Kasumi-1 (cell line): ENCODE data around the gene GPR156.
A peak's percentile ranks its signal among the peaks of the same experiment; 100 is the strongest.
"Not testable (repeated sequence)": the region's sequence is repeated elsewhere in the genome, so short reads cannot be mapped to it uniquely, and the experiment has no call there.

ENCODE experiments used
- DNase-seq, 2 experiments: peaks; one replicate each; lab custom pipeline; 2025; lab: John Stamatoyannopoulos, UW

Gene GPR156

GRCh38 chr3:120284747-120285507 is at the start of gene GPR156:
Gene GPR156, minus strand, starts transcription at chr3:120285222. Its CDS starts 41,124 bp downstream, at chr3:120244098.
- DNase-seq: peak; percentile 33 to 34

GRCh38 chr3:120332646-120333045 is 47.6 kb upstream of the GPR156 start:
- DNase-seq: no peak

- DNase-seq: no peak
These were observed 46.1 kb upstream of the GPR156 start for GRCh38 chr3:120331076-120331475.

- no peak for DNase-seq
These were observed 41.8 kb upstream of the GPR156 start for GRCh38 chr3:120326784-120327183.

- no peak for DNase-seq
These were observed 39.2 kb upstream of the GPR156 start for GRCh38 chr3:120324190-120324589.

DNA sequence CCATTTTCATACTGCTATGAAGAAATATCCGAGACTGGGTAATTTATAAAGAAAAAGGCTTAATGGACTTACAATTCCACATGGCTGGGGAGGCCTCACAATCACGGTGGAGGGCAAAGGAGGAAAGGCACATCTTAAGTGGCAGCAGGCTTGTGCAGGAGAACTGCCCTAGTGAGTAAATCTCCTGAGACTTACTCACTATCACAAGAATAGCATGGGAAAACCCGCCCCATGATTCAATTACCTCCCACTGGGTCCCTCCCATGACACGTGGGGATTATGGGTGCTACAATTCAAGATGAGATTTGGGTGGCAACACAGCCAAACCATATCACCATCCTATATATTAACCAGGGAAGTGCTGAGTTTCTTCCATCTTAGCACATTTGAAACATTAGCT is 38.7 kb upstream of the GPR156 start:
- DNase-seq: not testable (repeated sequence)

GRCh38 chr3:120311863-120312794 is 27.1 kb upstream of the GPR156 start:
- DNase-seq: no peak

DNA sequence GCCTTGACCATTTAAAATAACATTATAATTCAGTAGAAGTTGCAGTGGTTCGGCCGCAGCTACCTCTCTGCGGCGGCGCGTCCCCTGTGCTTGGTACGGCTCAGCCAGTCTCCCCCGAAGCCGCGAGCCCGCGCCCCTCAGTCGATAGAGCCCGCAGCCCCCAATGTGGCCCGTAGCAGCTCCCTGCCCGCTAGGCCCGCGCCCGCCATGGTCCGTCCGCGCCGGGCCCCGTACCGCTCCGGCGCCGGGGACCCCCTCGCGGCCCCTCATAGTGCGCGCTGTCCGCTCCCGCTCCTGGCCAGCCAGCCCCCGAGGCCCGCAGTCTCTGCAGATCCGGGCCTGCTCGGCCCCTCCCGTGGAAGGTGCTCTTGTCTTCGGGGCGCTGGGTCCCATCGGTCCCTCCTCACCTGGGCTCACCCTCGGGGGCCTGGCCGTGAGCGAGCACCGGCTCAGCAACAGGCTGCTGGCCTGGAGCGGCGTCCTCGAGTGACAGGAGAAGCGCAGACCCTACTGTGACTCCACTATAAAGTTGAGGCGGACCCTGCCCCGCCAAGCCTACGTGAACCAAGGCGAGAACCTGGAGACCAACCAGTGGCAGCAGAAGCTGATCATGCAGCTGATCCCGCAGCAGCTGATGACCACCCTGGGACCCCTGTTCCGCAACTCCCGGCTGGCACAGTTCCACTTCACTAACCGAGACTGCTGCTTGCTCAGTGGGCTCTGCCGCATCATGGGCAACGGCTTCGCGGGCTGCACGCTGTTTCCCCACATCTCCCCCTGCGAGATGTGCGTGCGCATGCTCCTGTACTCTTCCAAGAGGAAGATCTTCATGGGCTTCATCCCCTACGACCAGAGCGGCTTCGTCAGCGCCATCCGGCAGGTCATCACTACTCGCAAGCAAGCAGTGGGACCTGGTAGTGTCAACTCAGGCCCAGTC is 21.8 kb upstream of the GPR156 start:
- no peak for DNase-seq

DNA sequence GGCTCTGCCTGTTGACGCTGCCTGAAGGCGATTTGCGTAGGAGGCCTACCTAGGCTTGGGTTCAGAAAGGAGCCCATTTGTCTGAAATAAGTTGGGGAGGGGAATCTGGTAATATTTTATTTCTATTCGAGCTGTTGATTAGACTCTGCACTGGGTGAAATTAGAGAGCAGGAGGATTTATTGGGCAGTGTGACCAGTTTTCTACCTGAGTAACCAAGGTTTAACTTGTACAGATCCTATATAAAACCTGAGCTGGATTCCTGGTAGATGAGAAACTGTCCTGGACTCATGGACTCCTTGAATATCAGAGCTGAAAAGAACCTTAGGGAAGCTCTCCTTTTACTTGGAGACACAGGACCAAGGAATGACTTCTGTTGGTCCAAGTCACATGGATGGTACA is 19.6 kb upstream of the GPR156 start:
- no peak for DNase-seq

- DNase-seq: no peak
These were observed 17.3 kb upstream of the GPR156 start for GRCh38 chr3:120302361-120302760.

GRCh38 chr3:120300971-120301370 is 15.9 kb upstream of the GPR156 start:
- no peak for DNase-seq

GRCh38 chr3:120299403-120299802 is 14.4 kb upstream of the GPR156 start:
- no peak for DNase-seq

GRCh38 chr3:120298996-120299395 is 14.0 kb upstream of the GPR156 start:
- DNase-seq: no peak

DNA sequence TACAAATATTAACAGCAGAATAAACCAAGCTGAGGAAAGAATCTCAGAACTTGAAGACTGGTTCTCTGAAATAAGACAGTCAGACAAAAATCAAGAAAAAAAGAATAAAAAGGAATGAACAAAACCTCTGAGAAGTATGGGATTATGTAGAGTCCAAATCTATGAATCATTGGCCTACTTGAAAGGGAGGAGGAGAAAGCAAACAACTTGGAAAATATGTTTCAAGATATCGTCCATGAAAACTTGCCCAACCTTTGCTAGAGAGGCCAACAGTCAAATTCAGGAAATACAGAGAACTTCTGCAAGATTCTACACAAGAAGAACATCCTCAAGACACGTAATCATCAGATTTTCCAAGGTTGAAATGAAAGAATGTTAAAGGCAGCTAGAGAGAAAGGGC is 6.5 kb upstream of the GPR156 start:
- DNase-seq: not testable (repeated sequence)

- no peak for DNase-seq
These were observed 4.6 kb upstream of the GPR156 start for GRCh38 chr3:120289636-120290035.

DNA sequence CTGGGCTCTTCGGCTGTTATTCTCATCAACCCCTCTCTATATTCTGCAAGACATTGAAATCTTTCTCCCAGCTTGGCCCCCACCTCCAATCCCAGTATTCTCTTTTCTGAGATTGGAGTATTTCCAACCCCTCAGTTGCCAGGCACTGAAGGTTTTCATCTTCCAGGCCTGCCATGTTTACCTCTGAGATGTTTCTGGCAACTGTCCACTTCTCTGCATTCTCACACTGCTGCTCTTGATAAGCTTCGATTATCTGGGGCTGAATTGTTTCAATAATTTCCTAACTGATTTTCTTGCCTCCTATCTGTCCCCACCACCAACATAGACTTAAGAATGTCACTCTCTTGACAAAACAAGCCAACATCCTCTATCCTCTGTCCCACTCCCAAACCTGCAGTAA is 1.4 kb upstream of the GPR156 start:
- DNase-seq: no peak

DNA sequence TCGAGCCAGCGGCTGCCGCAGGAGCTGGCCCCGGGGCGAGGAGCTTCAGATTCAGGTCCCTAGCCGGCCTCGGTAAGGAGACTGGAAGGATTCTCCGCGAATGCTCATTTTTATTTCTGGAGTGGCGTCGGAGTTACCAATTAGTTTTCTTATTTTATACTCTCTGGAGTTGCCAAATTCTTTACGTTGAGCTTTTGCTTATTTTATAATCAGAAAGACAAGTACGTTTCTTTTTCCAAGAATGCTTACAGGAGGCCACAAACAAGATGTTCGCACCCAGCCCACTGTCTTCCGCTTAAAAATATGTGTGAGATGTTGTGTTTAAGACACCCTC is 453 bp upstream of the GPR156 start:
- peak in 1 of 2 experiments; percentile 33 for DNase-seq

DNA sequence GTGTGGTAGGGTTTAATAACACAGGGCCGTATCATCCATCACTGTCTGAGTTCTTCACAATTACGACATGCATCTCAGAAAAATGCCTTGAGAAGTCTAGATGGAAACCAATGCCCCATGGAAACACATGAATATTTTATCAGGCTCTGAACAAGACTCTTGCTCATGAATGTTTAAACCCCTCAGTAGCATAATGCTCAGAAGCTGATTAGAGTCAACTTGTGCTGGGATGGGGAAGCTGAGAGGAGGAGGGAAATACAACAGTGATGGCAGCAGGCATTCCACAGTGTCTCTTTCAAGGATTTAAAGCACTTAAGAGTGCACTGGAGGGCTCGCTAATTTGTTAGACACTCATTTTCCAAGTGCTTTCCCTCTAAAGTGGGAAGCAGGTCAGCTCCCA is 3.8 kb downstream of the GPR156 start:
- DNase-seq: no peak

DNA sequence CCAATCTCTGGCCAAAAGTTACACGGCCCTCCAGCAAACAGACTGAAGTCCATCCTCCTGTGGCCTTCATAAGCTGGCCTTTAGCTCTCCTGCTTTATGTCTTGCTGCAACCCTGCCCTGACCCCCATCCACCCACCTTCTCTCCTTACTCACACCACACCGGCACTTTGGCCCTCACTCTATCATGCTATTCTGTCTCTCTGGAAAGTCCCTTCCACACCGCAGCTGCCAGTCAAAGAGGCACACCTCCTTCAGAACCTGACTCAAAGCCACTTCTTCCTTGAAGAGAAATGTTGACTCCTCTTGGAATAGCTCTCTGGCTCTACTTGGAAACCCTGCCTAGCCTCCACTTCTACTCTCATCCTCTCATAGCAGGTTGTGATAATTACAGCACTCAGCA is 4.5 kb downstream of the GPR156 start:
- DNase-seq: no peak

DNA sequence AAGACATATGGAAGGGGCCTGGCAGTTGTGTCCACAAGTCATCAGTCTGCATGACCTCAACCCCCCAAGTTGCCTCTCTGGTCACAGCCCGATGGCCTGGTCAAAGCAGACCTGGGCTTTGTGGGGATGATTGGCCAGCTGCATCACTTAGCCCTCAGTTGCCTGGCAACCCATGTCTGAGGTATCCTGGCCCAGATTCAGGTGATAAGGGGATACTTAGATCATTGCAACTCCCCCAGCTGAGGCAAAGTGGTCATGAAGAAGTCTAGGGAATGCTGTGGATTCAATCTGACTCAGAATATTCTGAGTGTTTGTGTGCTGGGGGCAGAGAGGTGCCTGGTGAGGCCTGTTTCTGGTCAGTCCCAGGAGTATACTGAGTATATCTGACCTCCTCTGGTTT is 5.0 kb downstream of the GPR156 start:
- no peak for DNase-seq

DNA sequence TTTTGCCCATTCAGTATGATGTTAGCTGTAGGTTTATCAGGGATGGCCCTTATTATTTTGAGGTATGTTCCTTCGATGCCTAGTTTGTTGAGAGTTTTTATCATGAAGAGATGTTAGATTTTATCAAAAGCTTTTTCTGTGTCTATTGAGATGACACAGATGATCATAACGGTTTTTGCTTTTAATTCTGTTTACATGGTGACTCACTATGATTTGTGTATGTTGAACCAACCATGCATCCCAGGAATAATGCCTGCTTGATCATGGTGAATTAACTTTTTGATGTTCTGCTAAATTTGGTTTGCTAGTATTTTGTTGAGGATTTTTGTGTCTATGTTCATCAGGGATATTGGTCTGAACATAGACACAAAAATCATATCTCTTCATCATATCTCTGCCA is 8.3 kb downstream of the GPR156 start:
- no peak for DNase-seq

GRCh38 chr3:120275618-120276017 is 9.4 kb downstream of the GPR156 start:
- DNase-seq: no peak
